Naive thymus-derived CD4-positive, alpha-beta T cell (primary cell): ENCODE measurements around the gene TMEM40. TPM values are rescaled to one million over a fixed set of nuclear protein-coding genes. Genes with fewer than 3 reads are reported as not detected.
"Not testable (repeated sequence)": the region's sequence is repeated elsewhere in the genome, so short reads cannot be mapped to it uniquely, and the experiment has no call there.

Experiments
- ATAC-seq: fragments of 150-1000 bp; cut with Tn5 transposase; 2 replicates; pipeline ENCODE4 v1.10.0; 2021; ENCODE audit warnings: mild to moderate bottlenecking, moderate library complexity
- CTCF ChIA-PET: fragments of 350-600 bp; sonication (Branson Sonifier 250); formaldehyde crosslinking; loops from one replicate; lab custom pipeline; 2021; ENCODE audit warnings: antibody characterized with exemption; lab: Charles Lee
- POLR2A ChIA-PET: fragments of 350-600 bp; sonication (Branson Sonifier 250); formaldehyde crosslinking; loops from one replicate; lab custom pipeline; 2021; ENCODE audit warnings: antibody characterized with exemption, inconsistent platforms; lab: Charles Lee
- DNase-seq, 9 donors: peaks; one replicate each; pipeline versions ENCODE4 v3.0.0 to v3.0.0-alpha.2; 2020 to 2022; ENCODE audit warnings: mixed read lengths in 1 of 9
- H3K27ac ChIP-seq: one replicate; pipeline ENCODE4 v1.7.0; 2013; ENCODE audit warnings: mild to moderate bottlenecking, low read depth, low read length, moderate library complexity
- H3K27me3 ChIP-seq, 2 donors: one replicate each; pipeline ENCODE4 v1.7.0; 2013; ENCODE audit warnings: low read length in 2 of 2, mild to moderate bottlenecking in 2 of 2, moderate library complexity in 2 of 2; ENCODE audit not compliant: control insufficient read depth in 2 of 2, insufficient read depth in 2 of 2
- H3K36me3 ChIP-seq, 3 experiments: 1 replicate in 2 of 3; 2 replicates in 1 of 3; pipeline ENCODE4 v1.7.0; 2013; ENCODE audit warnings: low read length in 3 of 3, mild to moderate bottlenecking in 3 of 3, moderate library complexity in 1 of 3; ENCODE audit not compliant: insufficient read depth in 3 of 3, control insufficient read depth in 2 of 3
- H3K4me1 ChIP-seq, 2 donors: one replicate each; pipeline ENCODE4 v1.7.0; 2013; ENCODE audit warnings: low read length in 2 of 2, mild to moderate bottlenecking in 2 of 2, moderate library complexity in 1 of 2; ENCODE audit not compliant: control insufficient read depth in 2 of 2, insufficient read depth in 2 of 2
- H3K4me3 ChIP-seq: 2 replicates; pipeline ENCODE4 v1.7.0; 2013; ENCODE audit warnings: mild to moderate bottlenecking, low read length
- H3K9me3 ChIP-seq, 3 experiments: 1 replicate in 2 of 3; 2 replicates in 1 of 3; pipeline ENCODE4 v1.7.0; 2013; ENCODE audit warnings: low read length in 3 of 3; ENCODE audit not compliant: control insufficient read depth in 2 of 3
- H3K27ac Mint-ChIP-seq, 9 donors: one replicate each; pipeline ENCODE4 v1.8.0; 2020 to 2022; ENCODE audit warnings: mixed read lengths in 9 of 9, mild to moderate bottlenecking in 8 of 9, moderate library complexity in 5 of 9, inconsistent platforms in 2 of 9
- H3K27me3 Mint-ChIP-seq, 5 donors: one replicate each; pipeline ENCODE4 v1.8.0; 2021 to 2022; ENCODE audit warnings: mixed read lengths in 5 of 5, mild to moderate bottlenecking in 1 of 5
- H3K36me3 Mint-ChIP-seq, 5 donors: one replicate each; pipeline ENCODE4 v1.8.0; 2020 to 2022; ENCODE audit warnings: mixed read lengths in 5 of 5, mild to moderate bottlenecking in 3 of 5, inconsistent platforms in 1 of 5
- H3K4me1 Mint-ChIP-seq, 7 donors: one replicate each; pipeline ENCODE4 v1.8.0; 2020 to 2022; ENCODE audit warnings: mixed read lengths in 7 of 7, mild to moderate bottlenecking in 3 of 7, inconsistent platforms in 1 of 7
- H3K4me3 Mint-ChIP-seq, 10 donors: one replicate each; pipeline ENCODE4 v1.8.0; 2020 to 2022; ENCODE audit warnings: mild to moderate bottlenecking in 10 of 10, mixed read lengths in 10 of 10, moderate library complexity in 6 of 10, inconsistent platforms in 2 of 10
- H3K9me3 Mint-ChIP-seq, 11 donors: one replicate each; pipeline ENCODE4 v1.8.0; 2020 to 2022; ENCODE audit warnings: mixed read lengths in 11 of 11, mild to moderate bottlenecking in 4 of 11, inconsistent platforms in 1 of 11, moderate library complexity in 1 of 11
- intact Hi-C, 2 donors: fragments of 100-400 bp; cut with micrococcal nuclease; formaldehyde crosslinking; loops; one replicate each; pipeline ENCODE4 v1.15.1; 2023
- polyA plus RNA-seq, 2 donors: library from polyadenylated mRNA; unstranded; fragments of 300-500 nt; fragmentation: Illumina TruSeq; gene quantifications; one replicate each; pipeline ENCODE4 v1.2.3, GENCODE V29; 2021
- total RNA-seq, 6 experiments: library from RNA in 5 of 6; stranded (reverse) in 5 of 6; gene quantifications; 1 replicate in 5 of 6; 2 replicates in 1 of 6; pipeline ENCODE4 v1.2.3 and lab custom pipeline; 2021 to 2026

Gene TMEM40
- total and polyA plus RNA-seq, 7 experiments from 2014 or later, result 1.1 TPM; not detected in 6

DNA sequence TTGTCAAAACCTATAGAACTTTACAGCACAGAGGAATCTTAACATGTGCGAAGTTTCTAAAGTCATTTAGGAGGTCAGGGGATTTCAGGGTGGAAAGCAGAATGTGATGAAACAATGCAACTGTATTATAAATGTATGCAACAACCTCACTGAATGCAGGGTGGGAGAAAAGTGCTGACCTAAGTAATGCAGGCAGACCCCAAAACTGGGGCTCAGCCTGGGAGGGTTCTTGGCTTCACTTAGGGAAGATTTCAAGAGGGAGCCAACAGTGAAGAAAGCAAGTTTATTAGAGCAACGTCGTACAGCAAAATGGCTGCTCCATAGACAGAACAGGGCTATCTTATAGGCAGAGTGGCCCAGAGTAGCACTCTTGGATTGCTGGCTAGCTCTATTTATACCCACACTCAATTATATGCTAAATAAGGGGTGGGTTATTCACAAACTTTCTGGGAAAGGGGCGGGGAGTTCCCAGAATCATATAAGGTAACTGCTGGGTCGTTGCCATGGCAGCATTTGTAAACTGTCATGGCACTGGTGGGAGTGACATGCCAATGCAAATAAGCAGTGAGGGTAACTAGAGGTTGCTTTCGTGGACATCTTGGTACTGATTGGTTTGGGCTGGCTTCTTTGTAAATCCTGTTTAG lies 23.2 kb upstream of the TMEM40 start:
- Mint-ChIP-seq H3K4me1 (no peaks in the 10 kb centered on the region), H3K4me3 (no peak overlapping the region), H3K9me3 (no peaks in the 10 kb centered on the region), H3K36me3 (no peaks in the 10 kb centered on the region), H3K27me3 (peaks cover 0 to 28% (median 21%) of the 10 kb centered on the region in 5 donors), H3K27ac (no peak overlapping the region)
- DNase-seq, result no peak
- POLR2A ChIA-PET, result no interaction called here
- Histone ChIP-seq H3K27me3 (no peaks in the 10 kb centered on the region), H3K27ac (no peak overlapping the region), H3K4me3 (no peak overlapping the region), H3K4me1 (no peaks in the 10 kb centered on the region), H3K36me3 (no peaks in the 10 kb centered on the region), H3K9me3 (no peaks in the 10 kb centered on the region)
- CTCF ChIA-PET, result interaction anchor here (1.1 kb wide), 1 partner anchor 111 kb away, joined by 3 read pairs; no protein-coding TSS in a partner anchor
- intact Hi-C loops, result no loop called here
- no peak for ATAC-seq

DNA sequence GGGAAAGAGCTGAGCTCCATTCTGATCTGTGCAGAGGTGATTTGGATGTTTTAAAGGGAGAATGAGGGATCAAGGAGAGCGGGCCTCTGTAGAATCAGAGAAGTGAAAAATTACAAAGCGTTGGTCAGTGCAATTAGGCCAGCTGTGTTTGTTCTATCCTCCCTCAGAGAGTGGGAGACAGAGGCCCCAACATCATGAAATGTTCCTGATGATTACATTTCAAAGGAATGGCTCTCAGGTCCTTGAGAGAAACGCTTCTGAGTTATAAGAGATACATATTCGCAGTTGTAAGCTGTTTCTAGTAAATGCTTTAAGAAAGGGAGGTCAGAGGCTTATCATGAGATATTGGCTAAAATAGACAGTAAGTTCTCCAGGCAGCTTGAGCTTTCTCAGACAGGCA lies 21.7 kb upstream of the TMEM40 start:
- no peaks in the 10 kb centered on the region for H3K9me3 ChIP-seq
- intact Hi-C loops, result no loop called here
- no peaks in the 10 kb centered on the region for H3K4me1 ChIP-seq
- H3K4me1 Mint-ChIP-seq, result no peaks in the 10 kb centered on the region
- no peaks in the 10 kb centered on the region for H3K36me3 ChIP-seq
- H3K4me3 Mint-ChIP-seq, result no peak overlapping the region
- H3K27me3 ChIP-seq, result no peaks in the 10 kb centered on the region
- ChIA-PET CTCF (interaction anchor here (0.7 to 1.1 kb wide), 2 partner anchors 100 to 113 kb away, joined by 3 read pairs; no protein-coding TSS in a partner anchor), POLR2A (no interaction called here)
- ATAC-seq (no peak), DNase-seq (no peak)
- no peaks in the 10 kb centered on the region for H3K9me3 Mint-ChIP-seq
- no peak overlapping the region for H3K27ac ChIP-seq
- H3K36me3 Mint-ChIP-seq, result no peaks in the 10 kb centered on the region
- H3K27ac Mint-ChIP-seq, result no peak overlapping the region
- H3K27me3 Mint-ChIP-seq, result peaks cover 0 to 30% (median 21%) of the 10 kb centered on the region in 5 donors
- H3K4me3 ChIP-seq, result no peak overlapping the region

DNA sequence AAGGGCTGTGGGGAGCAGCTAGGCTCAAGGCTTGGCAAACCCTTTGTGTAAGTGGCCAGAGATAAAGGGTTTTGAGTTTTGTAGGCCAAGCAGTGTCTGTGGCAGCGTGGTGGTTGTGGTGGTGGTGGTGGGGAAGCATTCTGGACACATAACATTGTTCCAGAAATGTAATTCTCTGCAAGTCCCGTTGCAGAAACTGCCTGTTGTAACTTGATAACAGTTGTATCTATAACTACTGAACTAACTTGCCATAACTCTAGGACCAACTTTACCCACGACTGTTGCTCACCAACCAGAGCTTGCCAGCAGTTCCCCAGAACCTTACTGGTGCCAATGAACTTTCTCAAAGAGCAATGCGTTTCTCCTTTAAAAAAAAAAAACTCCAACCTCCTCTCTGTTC lies 18.1 kb upstream of the TMEM40 start:
- Mint-ChIP-seq H3K36me3 (no peaks in the 10 kb centered on the region), H3K4me1 (peaks cover 0 to 13% (median 9%) of the 10 kb centered on the region in 7 donors), H3K27me3 (peaks cover 0 to 11% (median 5%) of the 10 kb centered on the region in 5 donors), H3K27ac (no peak overlapping the region), H3K9me3 (peaks cover 0 to 3% (median 0%) of the 10 kb centered on the region in 11 donors), H3K4me3 (no peak overlapping the region)
- ATAC-seq, result no peak
- Histone ChIP-seq H3K9me3 (no peaks in the 10 kb centered on the region), H3K4me3 (no peak overlapping the region), H3K27me3 (no peaks in the 10 kb centered on the region), H3K36me3 (no peaks in the 10 kb centered on the region), H3K27ac (no peak overlapping the region), H3K4me1 (no peaks in the 10 kb centered on the region)
- ChIA-PET POLR2A (no interaction called here), CTCF (no interaction called here)
- DNase-seq, result no peak
- intact Hi-C loops, result no loop called here

DNA sequence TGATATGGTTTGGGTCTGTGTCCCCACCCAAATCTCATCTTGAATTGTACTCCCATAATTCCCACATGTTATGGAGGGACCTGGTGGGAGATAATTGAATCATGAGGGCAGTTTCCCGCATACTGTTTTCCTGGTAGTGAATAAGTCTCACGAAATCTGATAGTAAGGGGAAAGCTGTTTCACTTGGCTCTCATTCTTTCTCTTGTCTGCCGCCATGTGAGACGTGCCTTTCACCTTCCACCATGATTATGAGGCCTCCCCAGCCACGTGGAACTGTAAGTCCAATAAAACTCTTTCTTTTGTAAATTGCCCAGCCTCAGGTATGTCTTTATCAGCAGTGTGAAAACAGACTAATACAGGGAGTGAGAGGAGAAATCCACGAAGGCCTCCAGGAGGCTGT lies 16.9 kb upstream of the TMEM40 start:
- DNase-seq, H3K27ac ChIP-seq, H3K27ac Mint-ChIP-seq, POLR2A ChIA-PET, H3K4me1 ChIP-seq, CTCF ChIA-PET, ATAC-seq, H3K36me3 Mint-ChIP-seq, H3K9me3 ChIP-seq, H3K4me3 ChIP-seq, intact Hi-C loops, H3K4me3 Mint-ChIP-seq, H3K36me3 ChIP-seq, H3K9me3 Mint-ChIP-seq, H3K27me3 ChIP-seq: not testable (repeated sequence)
- peaks cover 0 to 13% (median 9%) of the 10 kb centered on the region in 7 donors for H3K4me1 Mint-ChIP-seq
- peaks cover 0 to 11% (median 0%) of the 10 kb centered on the region in 5 donors for H3K27me3 Mint-ChIP-seq

DNA sequence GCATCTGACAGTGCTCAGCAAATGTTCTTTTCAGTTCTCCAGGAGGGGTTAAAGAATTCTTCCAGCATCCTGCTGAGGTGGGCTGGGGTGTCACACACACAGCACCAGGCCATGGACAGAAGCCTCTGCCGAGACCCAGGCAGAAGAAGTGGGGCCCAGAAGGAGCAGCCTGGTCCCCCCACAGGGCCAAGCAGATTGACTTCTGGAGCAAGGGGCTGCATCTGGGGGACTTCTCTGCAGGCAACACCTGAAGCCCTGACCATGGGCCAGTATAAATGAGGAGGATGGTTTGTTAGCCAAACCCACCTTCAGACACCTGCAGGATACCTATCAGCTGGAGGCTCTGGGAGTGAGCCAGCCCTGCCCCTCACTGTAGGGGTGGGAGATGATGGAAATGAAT lies 16.2 kb upstream of the TMEM40 start:
- ATAC-seq (no peak), DNase-seq (no peak)
- Histone ChIP-seq H3K4me1 (no peaks in the 10 kb centered on the region), H3K27me3 (no peaks in the 10 kb centered on the region), H3K36me3 (no peaks in the 10 kb centered on the region), H3K27ac (no peak overlapping the region), H3K9me3 (no peaks in the 10 kb centered on the region), H3K4me3 (no peak overlapping the region)
- intact Hi-C loops, result no loop called here
- CTCF ChIA-PET, result interaction anchor here (0.6 kb wide), 1 partner anchor 53 kb away, joined by 4 read pairs; no protein-coding TSS in a partner anchor
- POLR2A ChIA-PET, result no interaction called here
- H3K36me3 Mint-ChIP-seq, result no peaks in the 10 kb centered on the region
- no peak overlapping the region for H3K4me3 Mint-ChIP-seq
- peaks cover 0 to 3% (median 0%) of the 10 kb centered on the region in 11 donors for H3K9me3 Mint-ChIP-seq
- H3K27ac Mint-ChIP-seq, result no peak overlapping the region
- H3K27me3 Mint-ChIP-seq, result peaks cover 0 to 9% (median 0%) of the 10 kb centered on the region in 5 donors
- peaks cover 0 to 13% (median 9%) of the 10 kb centered on the region in 7 donors for H3K4me1 Mint-ChIP-seq

DNA sequence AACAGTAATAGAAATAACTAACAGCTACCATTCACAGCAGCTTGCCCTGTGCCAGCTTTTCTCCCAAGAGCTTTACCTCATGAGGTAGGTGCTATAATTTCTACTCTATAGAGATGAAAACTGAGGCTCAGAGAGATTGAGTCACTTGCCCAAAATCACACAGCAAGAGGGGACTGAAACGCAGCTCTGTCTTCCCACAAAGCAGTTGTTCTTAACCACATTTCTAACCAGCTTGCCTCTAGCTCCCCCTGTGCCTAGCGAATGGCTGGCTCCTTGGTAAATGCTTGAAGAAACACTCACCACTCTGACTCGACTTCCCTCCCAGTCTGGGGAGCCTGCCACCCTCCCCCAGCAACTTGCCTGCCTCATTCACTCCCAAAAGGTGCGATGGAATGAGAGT lies 15.6 kb upstream of the TMEM40 start:
- no peak for ATAC-seq
- peaks cover 0 to 13% (median 9%) of the 10 kb centered on the region in 7 donors for H3K4me1 Mint-ChIP-seq

DNA sequence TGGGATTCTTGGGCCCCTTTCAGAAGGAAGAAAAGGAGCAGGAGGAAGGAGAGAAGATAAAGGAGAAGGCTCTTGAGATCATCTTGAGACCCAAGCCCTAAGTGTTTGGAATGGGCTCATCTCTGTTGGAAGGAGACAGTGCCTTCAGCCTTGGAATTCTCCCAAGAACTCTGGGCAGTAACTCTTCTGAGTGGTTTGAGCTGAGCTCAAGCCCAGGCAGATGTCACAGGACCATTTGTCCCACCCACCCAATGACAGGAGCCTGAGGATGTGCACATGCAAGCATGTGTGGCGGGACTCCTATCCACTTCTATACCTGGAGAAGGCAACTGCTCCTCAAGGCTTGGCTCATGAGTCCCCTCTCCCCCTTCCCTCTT lies 14.6 kb upstream of the TMEM40 start:
- no peaks in the 10 kb centered on the region for H3K27me3 ChIP-seq
- no peak overlapping the region for H3K4me3 ChIP-seq
- Mint-ChIP-seq H3K9me3 (peaks cover 0 to 3% (median 0%) of the 10 kb centered on the region in 11 donors), H3K4me1 (peaks cover 0 to 13% (median 9%) of the 10 kb centered on the region in 7 donors), H3K4me3 (no peak overlapping the region), H3K27me3 (peaks cover 0 to 9% (median 0%) of the 10 kb centered on the region in 5 donors), H3K27ac (peak overlapping the region in 1 of 9 donors; percentile 48), H3K36me3 (no peaks in the 10 kb centered on the region)
- intact Hi-C loops, result no loop called here
- DNase-seq (no peak), ATAC-seq (no peak)
- no peak overlapping the region for H3K27ac ChIP-seq
- ChIA-PET POLR2A (no interaction called here), CTCF (interaction anchor here (0.6 kb wide), 1 partner anchor 39 kb away, joined by 3 read pairs; no protein-coding TSS in a partner anchor)
- no peaks in the 10 kb centered on the region for H3K36me3 ChIP-seq
- H3K4me1 ChIP-seq, result no peaks in the 10 kb centered on the region
- H3K9me3 ChIP-seq, result no peaks in the 10 kb centered on the region

More for the DNA sequence above, 15.6 kb upstream of the TMEM40 start:
- H3K9me3 Mint-ChIP-seq, result peaks cover 0 to 3% (median 0%) of the 10 kb centered on the region in 11 donors
- Histone ChIP-seq H3K27me3 (no peaks in the 10 kb centered on the region), H3K4me3 (no peak overlapping the region), H3K27ac (no peak overlapping the region), H3K4me1 (no peaks in the 10 kb centered on the region), H3K36me3 (no peaks in the 10 kb centered on the region), H3K9me3 (no peaks in the 10 kb centered on the region)
- ChIA-PET POLR2A (no interaction called here), CTCF (no interaction called here)
- H3K27me3 Mint-ChIP-seq, result peaks cover 0 to 9% (median 0%) of the 10 kb centered on the region in 5 donors
- intact Hi-C loops, result no loop called here
- no peak overlapping the region for H3K4me3 Mint-ChIP-seq
- DNase-seq, result no peak
- peak overlapping the region in 1 of 9 donors; percentile 33 for H3K27ac Mint-ChIP-seq
- no peaks in the 10 kb centered on the region for H3K36me3 Mint-ChIP-seq
